ENCODE data around the gene PDE5A. TPM values are rescaled to one million over a fixed set of nuclear protein-coding genes. Genes with fewer than 3 reads are reported as not detected.
A peak's percentile ranks its signal among the peaks of the same experiment; 100 is the strongest.

The PDE5A gene
- total and polyA plus RNA-seq, 4 donors = 3.8 to 121 (median 16.9) TPM

DNA sequence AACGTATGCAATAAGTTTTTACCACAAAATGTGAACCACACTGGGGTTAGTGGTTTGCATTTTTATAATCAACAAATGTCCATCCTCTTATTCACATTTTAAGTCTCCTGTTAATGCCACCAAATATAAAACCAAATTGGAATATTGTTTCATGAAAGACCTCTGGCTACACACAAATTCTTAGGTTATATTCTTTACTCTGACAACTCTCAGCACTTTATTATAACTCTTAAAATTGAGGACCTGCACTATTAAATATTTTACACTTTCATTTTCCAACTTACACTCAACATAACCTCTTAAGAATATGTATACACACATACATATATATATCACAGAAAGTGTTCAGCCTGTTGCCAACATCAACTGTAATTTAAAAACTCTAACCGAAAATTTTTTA, 2.8 kb downstream of the PDE5A start:
- Histone ChIP-seq H3K27me3 (ENCODE audit: control insufficient read depth in 3 of 3, insufficient read depth in 3 of 3, low read length in 2 of 3) (no peaks in the 10 kb centered on the region), H3K27ac (ENCODE audit: low read depth in 1 of 2, low read length in 1 of 2) (no peak overlapping the region), H3K9me3 (ENCODE audit: control insufficient read depth in 4 of 4, insufficient read depth in 3 of 4, low read length in 3 of 4) (no peaks in the 10 kb centered on the region), H3K36me3 (ENCODE audit: control insufficient read depth in 4 of 4, insufficient read depth in 4 of 4, low read length in 4 of 4) (peaks cover 0 to 5% (median 2%) of the 10 kb centered on the region in 4 donors), H3K9ac (ENCODE audit: insufficient read depth in 1 of 2, low read length in 2 of 2) (peak overlapping the region in 1 of 2 donors; percentile 92), H3K4me1 (ENCODE audit: control insufficient read depth in 5 of 5, insufficient read depth in 5 of 5, low read length in 5 of 5) (peaks cover 0 to 28% (median 4%) of the 10 kb centered on the region in 5 donors), H3K4me3 (no peak overlapping the region)
- TF ChIP-seq, protein P1, sequence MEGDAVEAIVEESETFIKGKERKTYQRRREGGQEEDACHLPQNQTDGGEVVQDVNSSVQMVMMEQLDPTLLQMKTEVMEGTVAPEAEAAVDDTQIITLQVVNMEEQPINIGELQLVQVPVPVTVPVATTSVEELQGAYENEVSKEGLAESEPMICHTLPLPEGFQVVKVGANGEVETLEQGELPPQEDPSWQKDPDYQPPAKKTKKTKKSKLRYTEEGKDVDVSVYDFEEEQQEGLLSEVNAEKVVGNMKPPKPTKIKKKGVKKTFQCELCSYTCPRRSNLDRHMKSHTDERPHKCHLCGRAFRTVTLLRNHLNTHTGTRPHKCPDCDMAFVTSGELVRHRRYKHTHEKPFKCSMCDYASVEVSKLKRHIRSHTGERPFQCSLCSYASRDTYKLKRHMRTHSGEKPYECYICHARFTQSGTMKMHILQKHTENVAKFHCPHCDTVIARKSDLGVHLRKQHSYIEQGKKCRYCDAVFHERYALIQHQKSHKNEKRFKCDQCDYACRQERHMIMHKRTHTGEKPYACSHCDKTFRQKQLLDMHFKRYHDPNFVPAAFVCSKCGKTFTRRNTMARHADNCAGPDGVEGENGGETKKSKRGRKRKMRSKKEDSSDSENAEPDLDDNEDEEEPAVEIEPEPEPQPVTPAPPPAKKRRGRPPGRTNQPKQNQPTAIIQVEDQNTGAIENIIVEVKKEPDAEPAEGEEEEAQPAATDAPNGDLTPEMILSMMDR (IDR thresholded peaks at IDR 0.05; ENCODE audit: control extremely low read depth, extremely low read depth) = no peak
- WGBS, 2 donors = 58 to 59% methylated on average over 2 of the region's 2 CpGs
- peak in 1 of 3 donors; percentile 50 for DNase-seq
- ATAC-seq (ENCODE audit: insufficient read depth, low FRiP score) = no peak

DNA sequence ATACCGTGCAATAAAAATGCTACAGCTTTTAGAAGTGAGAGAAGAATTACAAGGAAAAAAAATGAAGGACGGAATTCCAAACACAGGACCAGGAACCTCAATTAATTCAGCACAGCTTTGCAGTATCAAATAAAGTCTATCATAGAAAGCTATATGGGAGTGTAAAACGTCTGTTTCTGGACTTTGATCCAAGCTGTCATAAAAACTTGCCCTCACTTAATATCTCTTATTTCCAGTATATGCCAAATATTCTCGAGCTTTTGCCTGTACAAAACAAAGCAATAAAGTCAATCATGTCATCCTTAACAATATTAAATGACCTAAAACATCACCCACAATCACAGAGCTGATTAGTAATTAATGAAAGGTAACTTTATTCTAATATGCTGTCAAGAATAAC, 4.2 kb downstream of the PDE5A start:
- 69 to 76% methylated on average over 4 of the region's 4 CpGs for WGBS, 2 donors
- ATAC-seq (ENCODE audit: insufficient read depth, low FRiP score) (no peak), DNase-seq (peak in 2 of 3 donors; percentile 65 to 71)
- Histone ChIP-seq H3K36me3 (ENCODE audit: control insufficient read depth in 4 of 4, insufficient read depth in 4 of 4, low read length in 4 of 4) (peaks cover 0 to 5% (median 2%) of the 10 kb centered on the region in 4 donors), H3K9me3 (ENCODE audit: control insufficient read depth in 4 of 4, insufficient read depth in 3 of 4, low read length in 3 of 4) (no peaks in the 10 kb centered on the region), H3K27ac (ENCODE audit: low read depth in 1 of 2, low read length in 1 of 2) (no peak overlapping the region), H3K9ac (ENCODE audit: insufficient read depth in 1 of 2, low read length in 2 of 2) (no peak overlapping the region), H3K27me3 (ENCODE audit: control insufficient read depth in 3 of 3, insufficient read depth in 3 of 3, low read length in 2 of 3) (no peaks in the 10 kb centered on the region), H3K4me3 (no peak overlapping the region), H3K4me1 (ENCODE audit: control insufficient read depth in 5 of 5, insufficient read depth in 5 of 5, low read length in 5 of 5) (peaks cover 0 to 20% (median 4%) of the 10 kb centered on the region in 5 donors)
- TF ChIP-seq, protein P1 (IDR thresholded peaks at IDR 0.05; ENCODE audit: control extremely low read depth, extremely low read depth) = no peak

DNA sequence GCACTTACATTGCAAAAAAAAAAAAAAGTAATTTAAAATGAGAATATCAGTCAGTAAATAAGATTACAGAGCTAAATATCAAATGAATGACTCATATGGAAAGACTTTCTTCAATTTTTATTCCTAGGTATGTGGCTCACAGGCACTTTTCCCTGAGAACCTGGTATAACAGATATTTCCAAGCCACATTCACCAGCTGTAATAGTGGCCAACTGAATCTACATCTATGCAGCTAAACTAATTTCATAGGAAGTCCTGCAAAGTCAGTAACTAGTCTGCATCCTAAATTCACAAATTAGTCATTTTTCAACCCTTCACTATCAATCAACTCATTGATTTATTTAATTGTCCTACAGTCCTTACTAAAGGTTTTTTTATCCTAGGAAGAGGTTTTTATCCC, 5.6 kb downstream of the PDE5A start:
- H3K27me3 ChIP-seq (ENCODE audit: control insufficient read depth in 3 of 3, insufficient read depth in 3 of 3, low read length in 2 of 3) = no peaks in the 10 kb centered on the region
- H3K4me1 ChIP-seq (ENCODE audit: control insufficient read depth in 5 of 5, insufficient read depth in 5 of 5, low read length in 5 of 5) = peaks cover 0 to 22% (median 7%) of the 10 kb centered on the region in 5 donors
- TF ChIP-seq, protein P1 (IDR thresholded peaks at IDR 0.05; ENCODE audit: control extremely low read depth, extremely low read depth) = no peak
- no peak for ATAC-seq (ENCODE audit: insufficient read depth, low FRiP score)
- DNase-seq = no peak
- no peaks in the 10 kb centered on the region for H3K9me3 ChIP-seq (ENCODE audit: control insufficient read depth in 4 of 4, insufficient read depth in 3 of 4, low read length in 3 of 4)
- H3K9ac ChIP-seq (ENCODE audit: insufficient read depth in 1 of 2, low read length in 2 of 2) = no peak overlapping the region
- H3K27ac ChIP-seq (ENCODE audit: low read depth in 1 of 2, low read length in 1 of 2) = no peak overlapping the region
- no peak overlapping the region for H3K4me3 ChIP-seq
- H3K36me3 ChIP-seq (ENCODE audit: control insufficient read depth in 4 of 4, insufficient read depth in 4 of 4, low read length in 4 of 4) = peaks cover 0 to 5% (median 2%) of the 10 kb centered on the region in 4 donors

Measured in lung (tissue), 12 donors.